Limb (tissue), 2 donors: Measurements from ENCODE around the gene TIMP1.

Source experiments
- DNase-seq, 2 donors: peaks; one replicate each; pipeline ENCODE4 v3.0.0-alpha.2; 2016; ENCODE audit errors: extremely low spot score in 2 of 2

TIMP1 gene

DNA sequence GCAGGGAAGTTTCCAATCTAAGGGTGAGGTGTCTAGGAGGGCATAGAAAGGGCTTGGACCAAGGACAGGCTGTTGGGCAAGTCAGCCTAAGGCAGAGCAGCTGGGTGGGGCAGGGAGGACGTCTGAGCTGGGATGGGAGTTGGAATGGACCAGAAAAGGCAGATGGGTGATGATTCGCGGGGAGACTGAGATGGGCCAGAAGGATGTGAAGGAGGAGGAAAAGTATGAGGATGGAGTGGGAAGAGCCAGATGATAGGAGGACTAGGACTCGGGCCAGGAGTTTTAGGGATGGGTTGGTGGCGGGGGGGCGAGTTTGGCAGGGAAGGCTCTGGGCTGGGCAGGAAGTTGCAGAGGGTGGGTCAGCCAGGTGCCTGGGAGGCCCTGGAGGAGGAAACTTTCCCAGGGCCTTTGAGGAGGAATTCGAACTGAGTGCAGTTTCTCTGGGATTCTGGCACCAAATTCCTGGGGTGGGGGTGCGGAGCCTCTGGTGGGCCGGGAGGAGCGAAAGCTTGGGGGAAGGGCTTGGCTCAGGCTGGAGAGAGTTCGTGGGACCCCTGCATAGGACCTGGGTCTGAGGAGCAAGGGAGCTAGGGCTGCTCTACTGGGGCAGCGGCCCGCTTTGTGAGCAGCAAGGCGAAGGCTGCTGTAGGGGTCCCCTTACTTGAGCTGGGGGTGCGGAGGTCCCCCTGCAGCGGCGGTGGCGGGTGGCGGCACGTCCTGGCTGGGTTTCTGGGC, 8.7 kb upstream of the TIMP1 start:
- peak; percentile 42 to 75 for DNase-seq

DNA sequence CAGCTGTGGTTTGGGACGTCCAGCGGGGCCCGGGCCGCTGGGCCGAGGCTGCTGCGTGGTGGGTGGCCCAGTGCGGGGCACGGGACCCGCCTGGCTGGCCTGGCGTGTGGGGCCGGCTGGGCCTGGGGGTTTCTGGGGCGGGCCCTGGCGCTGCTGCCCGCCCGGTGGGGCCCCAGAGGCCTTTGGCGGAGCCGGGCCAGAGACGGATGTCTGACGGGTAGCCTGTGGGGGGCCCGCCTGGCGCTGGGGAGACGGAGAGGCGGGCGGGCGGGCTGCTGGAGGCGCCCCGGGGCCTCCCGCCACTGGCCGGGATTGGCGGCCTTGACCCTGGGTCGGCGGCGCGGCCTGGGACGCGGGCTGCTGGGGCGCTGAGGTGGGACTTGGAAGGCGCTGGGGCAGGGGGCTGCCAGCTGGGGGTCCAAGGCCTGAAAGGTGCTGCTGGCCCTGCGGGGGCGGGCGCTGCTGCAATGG, 8.1 kb upstream of the TIMP1 start:
- no peak for DNase-seq

DNA sequence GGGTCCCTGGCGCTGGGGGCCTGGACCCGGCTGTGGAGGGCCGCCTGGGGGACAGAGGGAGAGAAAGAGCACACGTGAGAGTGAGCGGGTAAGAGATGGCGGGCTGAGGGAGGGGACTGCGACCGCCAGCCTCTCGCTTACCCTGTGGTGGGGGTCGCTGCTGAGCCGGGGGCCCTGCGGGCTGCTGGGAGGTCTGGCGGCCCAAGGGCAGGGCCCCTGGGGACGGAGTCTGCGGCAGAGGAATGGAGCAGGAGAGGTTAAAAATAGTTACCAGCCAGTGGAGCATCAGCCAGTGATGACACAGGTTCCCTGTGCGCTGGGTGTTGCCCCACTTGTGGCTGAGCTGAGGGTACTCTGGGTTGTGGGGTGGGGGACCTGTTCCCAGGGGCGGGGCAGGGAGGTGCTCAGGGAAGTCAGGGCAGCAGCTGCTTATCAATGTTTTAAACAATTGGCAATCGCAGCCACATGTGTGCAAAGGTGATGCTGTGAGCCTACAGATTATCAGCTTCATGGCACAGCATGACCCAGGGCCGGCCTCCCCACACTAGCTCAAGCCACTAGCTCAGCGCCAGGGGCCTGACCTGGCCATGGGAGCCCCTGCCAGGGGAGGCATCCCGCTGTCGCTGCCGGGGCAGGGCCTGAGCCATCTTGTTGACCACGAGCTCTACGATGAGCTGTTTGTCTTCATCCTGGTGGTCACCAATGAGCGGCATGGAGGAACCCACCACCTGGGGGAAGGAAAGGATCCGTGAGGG, 7.5 kb upstream of the TIMP1 start:
- no peak for DNase-seq

DNA sequence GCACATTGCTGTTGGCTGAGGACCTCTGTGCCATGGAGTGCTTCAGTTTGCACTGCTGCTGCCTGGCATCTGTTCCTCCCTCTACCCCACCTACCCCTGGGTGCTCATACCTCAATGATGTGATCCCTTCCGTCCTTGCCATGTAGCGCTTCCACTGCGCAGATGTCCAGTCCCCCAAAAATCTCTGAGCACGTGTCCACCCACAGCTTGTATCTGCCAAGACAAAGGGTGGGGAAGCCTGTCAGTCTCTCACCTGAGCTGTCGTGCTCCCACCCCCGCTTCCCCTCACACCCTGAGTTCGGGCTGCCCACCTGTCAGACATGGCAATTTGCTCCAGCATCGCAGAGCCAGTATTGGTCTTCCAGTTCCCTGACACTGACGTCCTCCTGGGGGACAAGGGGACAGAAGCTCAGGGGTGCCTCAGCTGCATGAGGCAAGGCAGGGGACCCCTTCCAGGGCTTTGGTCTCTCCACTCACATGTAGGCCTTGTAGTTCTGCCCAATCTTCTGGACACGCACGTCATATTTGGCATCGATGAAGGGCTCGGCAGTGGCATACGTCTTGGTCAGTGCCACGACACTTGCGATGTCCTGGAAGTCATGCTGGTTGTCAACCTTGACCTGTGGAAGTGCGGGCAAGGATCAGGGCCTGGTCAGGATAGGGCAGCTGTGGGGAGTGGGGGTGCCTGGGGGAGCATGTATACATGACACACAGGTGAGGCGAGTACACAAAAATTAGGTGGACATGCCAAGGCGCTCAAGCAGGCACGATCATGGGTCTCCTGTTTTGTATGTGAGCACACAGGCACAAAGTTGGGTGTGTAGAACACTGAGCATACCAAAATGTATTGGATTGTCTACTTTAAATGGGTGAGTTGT, 6.0 kb upstream of the TIMP1 start:
- no peak for DNase-seq

DNA sequence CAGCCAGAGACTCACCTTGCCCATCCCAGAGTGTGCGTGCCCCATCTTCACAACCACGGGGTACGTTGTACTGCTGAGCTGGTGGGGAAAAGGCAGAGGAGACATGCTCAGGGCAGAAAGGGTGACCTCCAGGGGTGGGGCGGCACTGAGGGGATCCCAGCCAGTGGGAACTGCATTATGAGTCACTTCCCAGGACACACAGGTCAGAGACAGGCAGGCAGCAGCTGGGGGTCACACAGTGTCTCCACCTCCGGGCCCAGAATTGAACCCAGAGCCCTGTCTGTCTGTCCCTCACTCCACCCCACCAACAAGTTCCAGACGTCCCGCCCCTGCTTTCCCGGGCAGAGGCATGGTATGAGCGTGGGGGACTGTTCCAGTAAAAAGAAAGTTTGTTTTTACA, 4.8 kb upstream of the TIMP1 start:
- no peak for DNase-seq

DNA sequence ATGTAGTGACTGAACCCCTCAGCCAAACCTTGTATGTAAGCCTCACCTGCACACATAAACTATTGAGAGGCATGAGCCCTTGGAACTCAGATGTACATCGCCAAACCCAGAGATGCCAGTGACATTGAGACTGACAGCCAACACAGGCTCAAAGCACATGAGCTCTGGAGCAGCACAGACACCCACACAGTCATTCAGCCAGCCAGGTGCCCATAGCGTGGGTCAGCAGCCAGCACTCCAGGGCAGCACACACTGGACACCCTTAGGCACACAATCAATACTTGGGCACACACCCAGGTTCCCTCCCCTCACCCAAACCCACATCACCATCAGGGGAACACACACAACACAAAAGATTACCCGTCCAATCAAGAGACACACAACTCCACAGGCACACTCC, 4.3 kb upstream of the TIMP1 start:
- DNase-seq = no peak

DNA sequence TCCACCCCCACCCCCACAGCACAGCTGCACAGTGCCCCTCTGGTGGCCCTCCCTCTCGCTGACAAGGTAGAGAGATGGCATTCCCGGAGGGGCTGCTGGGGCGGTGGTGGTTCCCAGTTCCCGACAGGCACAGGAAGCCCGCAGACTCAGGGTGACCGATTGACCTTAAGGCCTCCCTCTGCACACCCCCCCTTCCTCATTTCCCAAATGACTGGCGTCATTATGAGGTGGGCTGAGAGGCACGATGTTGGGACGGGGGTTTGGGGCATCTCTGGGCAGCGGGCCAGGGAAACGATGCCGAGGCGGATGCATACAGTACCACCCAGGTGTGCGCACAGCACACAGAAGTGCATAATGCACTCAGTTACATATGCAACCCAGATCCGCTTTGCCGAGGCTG, 3.5 kb upstream of the TIMP1 start:
- no peak for DNase-seq

DNA sequence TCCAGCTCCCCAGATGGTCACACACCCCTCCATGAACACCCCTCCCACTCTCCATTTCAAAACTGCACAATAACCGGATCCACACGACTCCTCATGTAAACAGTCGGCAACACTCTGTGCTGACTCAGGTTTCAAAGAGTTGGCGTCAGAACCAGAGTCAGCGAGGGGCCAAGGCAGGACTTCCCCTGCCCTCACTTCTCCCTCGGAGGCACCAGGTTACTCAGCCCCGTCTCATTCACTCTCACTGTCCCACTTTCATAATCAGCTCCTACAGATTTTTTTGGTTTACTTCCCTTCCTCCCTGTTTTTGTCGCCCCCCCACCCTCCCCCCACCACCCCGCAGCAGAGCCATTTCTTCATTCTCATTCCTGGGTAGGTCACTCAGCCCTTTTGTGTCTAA, 2.7 kb upstream of the TIMP1 start:
- DNase-seq = no peak

DNA sequence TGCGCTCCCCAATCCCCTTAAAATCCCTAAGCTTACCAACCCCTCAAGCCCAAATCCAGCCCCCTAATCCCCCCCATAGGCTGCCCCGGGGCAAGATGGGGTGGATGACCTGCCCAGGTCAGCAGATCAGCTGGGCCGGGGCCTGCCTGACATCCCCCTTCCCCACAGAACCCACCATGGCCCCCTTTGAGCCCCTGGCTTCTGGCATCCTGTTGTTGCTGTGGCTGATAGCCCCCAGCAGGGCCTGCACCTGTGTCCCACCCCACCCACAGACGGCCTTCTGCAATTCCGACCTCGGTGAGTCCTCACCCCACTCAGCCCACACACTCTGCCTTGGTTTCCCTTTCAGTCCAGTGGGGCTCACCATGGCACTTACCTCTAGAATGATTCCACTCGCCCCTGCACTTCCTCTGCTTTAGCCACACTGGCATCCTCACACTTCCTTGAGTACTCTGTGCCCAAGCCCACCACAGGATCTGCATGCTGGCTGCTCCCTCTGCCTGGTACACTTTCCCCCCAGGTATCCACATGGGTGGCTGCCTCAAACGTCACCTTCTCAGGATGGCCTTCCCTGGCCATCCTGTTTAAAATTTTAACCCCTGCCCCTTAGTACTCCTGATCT, 1.1 kb downstream of the TIMP1 start:
- no peak for DNase-seq

DNA sequence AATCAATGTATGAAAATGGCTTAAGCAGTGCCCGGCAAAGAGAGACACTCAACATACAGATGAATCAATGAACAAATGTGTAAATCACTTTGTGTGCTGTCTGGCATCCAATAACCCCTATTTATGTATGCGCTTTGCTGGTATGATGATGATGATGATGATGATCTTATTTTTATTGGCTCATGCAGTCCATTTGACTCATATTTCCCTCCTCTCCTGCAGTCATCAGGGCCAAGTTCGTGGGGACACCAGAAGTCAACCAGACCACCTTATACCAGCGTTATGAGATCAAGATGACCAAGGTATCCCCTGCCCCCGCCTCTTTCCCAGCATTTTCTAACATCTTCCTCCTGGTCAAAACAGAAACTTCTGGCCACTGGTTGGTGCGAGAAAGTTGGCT, 2.5 kb downstream of the TIMP1 start:
- no peak for DNase-seq

DNA sequence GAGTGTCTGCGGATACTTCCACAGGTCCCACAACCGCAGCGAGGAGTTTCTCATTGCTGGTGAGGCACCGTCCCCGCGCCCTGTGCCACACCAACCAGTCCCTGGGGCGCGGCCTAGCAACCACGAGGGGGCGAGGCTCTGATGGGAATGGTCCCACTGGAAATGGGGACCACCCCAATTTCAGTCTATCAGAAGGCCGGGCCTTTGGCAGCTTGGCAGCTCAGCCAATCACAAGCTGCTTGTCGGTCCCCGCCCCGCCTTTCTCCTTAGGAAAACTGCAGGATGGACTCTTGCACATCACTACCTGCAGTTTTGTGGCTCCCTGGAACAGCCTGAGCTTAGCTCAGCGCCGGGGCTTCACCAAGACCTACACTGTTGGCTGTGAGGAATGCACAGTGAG, 3.0 kb downstream of the TIMP1 start:
- DNase-seq = no peak

DNA sequence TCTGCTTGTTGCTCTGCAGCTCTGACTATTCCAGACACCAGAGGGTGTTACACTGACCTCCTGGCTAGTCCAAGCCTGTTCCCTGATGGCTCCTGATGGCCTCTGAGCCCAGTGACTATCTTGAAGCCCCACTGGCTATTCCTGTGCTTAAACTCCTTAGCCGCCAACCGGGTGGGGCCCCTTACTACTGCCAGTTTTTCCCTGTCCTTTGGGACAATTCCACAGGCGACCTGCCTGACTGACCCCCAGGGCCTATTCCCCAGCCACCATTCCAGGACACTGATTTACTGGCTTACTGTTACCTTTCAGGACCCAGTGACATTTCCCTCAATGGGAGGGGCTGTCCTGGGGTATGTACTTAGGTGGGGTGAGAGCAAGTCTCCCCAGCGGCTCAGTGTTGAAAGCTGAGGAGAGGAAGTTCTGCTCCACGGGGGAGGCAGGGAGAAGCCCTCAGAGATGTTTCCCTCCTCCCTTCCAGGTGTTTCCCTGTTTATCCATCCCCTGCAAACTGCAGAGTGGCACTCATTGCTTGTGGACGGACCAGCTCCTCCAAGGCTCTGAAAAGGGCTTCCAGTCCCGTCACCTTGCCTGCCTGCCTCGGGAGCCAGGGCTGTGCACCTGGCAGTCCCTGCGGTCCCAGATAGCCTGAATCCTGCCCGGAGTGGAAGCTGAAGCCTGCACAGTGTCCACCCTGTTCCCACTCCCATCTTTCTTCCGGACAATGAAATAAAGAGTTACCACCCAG, 4.0 kb downstream of the TIMP1 start:
- DNase-seq = no peak

DNA sequence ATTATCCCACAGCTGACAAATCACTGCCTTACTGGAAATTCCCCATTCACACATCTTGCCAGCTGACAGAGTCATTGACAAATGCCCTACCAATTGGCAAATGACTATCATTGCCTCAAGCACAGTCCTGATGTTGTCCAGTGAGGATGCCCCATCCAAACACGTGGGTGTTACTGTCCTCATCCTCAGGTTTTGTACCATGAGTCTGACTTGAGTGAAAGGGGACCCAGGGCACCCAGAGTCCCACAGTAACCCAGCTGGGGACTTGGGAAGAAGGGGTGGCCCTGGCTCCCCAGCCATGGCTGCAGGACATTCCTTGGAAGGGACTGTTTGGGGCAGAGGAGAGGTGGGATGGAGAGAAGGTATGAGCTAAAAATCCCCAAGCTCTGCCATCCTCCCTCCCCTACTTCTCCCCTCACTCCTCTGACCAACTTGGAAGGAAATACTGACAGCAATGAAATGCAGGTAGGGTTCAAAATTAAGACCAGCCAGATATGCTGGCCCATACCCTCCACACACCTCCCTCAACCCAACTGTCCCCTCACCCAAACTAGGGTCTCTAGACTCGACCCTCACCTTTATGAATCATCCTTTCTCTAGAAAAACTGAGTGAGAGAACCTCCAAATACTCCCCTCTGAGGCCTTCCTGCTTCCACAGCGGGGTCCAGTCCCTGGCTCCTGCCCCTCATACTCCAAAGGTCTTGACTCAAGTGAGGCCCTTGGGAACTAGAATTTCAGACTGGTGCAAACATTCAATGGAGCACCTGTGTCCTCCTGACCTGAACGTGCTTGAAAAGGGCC, 5.1 kb downstream of the TIMP1 start:
- no peak for DNase-seq

DNA sequence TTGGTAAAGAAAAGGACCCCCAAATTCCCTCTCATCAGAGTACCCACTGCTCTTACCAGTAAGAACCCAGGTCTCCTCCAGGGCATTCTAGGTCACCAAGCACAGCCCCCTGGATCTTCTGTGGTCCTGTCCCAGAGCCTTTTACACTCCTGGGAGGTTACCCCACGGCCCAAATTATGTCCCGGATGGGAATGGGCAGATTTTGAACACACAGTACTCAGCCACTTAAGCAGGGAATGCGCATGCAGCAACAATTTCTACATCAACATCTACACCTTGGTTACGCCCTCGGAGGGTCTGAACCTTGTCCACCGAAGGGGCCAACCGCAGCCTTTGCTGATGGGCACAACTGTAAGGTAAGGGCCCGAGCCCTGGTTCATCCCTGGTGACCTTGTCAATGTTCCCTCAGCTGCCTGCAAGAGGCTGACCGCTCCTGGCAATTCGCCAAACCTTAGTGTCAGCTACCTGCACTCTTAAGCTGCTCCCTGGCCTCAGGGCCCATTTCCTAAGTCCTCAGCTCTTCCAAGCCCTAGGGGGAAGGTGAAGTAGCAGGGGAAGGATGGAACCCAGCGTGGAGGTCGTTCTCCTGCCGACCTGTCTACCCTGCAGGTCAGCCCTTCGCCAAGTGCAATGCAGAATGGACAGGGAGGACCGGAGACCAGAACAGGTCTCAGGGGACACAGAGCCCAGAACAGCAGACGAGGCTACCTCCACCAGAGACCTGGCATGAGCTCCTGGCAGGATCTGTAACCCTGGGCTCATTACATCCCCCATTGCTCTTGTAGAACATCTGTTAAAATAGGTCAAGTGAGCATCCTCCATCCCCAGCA, 5.9 kb downstream of the TIMP1 start:
- no peak for DNase-seq

DNA sequence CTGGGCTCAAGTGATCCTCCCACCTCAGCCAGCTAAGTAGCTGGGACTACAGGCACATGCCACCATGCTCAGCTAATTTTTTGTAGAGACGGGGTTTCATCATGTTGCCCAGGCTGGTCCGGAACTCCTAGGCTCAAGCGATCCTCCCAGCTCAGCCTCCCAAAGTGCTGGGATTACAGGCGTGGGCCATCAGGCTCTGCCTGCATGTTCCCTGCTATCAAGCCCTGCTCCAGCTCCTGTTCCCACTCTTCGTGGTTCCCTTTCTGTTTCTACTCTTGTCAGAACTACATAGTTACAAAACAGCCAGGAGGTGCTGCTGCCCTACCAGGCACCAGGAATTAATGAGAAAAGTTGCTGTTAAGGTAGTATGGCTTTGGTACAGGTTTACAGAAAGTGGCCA, 8.7 kb downstream of the TIMP1 start:
- DNase-seq = no peak

DNA sequence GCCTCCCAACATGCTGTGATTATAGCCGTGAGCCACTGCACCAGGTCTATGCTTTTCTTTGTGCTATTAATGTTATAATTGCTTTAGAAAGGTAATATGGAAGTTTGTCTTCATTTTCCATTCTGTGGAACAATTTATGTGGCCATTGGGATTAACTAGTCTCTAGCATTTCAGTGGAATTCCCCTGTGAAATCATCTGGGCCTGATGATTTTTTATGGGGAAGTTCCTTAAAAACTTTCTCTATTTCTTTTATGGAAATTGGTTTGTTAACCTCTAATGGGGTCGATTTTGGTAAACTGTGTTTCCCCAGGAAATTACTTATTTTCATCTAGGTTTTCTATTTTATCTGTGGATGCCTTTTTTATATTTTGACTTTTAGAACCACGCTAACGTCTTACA, 11.3 kb downstream of the TIMP1 start:
- DNase-seq = no peak

DNA sequence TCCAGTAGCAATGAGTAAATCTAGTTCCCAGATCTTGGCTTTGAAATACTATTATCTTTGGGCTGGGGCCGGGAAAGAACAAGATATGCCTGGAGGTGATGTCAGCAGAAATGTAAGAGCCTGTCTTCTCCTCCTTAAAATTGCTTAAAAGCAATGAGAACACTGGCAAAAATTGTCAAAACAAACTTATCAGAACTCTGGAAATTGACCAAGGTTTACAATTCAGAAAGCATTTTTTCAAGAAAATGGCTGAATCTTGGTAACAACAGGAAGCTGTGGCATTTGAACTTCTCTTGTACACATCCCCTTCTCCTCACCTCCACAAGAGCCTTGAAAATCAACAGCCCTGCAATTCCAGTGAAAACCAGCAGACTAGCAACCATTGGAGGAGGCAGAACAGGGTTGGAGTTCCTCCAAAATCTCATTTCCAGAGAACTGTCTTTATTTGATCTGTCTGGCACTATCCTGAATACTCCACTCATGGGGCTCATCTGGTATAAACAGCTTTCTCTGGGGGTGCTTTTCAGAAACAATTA, 13.5 kb downstream of the TIMP1 start:
- DNase-seq = no peak

DNA sequence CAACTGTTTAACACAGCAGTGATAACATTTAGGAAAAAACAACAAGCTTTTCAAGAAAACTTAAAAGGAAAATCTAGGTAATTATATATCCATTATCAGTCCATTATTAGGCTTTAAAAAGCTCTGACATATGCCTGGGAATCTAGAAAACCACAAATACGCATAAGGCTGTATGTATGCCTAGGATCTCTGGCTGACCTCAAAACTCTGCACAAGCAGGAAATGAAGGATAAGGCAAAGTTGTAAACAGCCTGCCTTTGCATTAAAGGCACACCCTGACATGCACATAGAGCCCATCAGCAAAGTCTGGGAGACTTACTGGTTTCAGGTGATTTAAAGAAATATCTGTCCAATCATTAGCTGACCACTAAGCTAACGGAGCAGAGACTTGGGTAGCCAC, 14.0 kb downstream of the TIMP1 start:
- DNase-seq = no peak

DNA sequence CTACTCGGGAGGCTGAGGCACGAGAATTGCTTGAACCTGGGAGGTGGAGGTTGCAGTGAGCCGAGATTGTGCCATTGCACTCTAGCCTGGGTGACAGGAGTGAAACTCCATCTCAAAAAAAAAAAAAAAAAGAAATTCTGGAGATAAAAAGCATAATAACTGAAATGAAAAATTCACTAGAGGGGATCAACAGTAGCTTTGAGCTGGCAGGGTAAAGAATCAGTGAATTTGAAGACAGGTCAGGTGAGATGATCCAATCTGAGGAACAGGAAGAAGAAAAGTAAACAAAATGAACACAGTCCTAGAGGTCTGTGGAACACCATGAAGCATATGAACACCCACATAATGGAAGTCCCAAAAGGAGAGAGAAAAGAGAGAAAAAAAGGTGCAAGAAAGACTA, 15.0 kb downstream of the TIMP1 start:
- no peak for DNase-seq
